ENCODE data around the gene DHH. TPM values are rescaled to one million over a fixed set of nuclear protein-coding genes. Genes with fewer than 3 reads are reported as not detected.

DHH gene
- polyA plus RNA-seq, 2 of the 4 experiments (the other 2 are of a cell fraction): not detected

DNA sequence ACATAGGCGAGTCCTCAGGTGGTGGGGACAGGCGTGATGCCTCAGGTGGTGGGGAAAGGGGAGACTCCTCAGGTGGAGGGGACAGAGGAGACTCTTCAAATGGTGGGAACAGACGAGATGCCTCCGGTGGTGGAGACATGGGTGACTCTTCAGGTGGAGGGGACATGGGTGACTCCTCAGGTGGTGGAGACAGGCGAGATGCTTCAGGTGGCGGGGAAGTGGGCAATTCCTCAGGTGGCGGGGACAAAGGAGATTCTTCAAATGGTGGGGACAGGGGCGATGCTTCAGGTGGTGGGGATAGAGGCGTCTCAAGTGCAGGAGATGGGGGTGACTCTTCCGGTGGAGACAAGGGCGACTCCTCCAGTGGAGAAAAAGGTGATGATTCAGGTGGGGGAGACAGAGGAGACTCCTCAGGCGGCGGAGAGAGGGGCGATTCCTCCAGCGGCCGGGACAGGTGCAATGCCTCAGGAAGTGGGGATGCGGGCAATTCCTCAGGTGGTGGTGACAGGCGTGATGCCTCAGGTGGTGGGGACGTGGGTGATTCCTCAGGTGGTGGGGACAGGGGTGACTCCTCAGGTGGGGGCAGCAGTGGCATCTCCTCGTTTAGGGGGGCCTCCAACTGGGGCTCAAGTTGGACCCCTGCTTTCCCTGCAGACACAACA lies 42.7 kb downstream of the DHH start:
- ChIA-PET CTCF (no interaction called here), POLR2A (no interaction called here)
- Histone ChIP-seq H3K4me2 (no peak overlapping the region), H3K4me1 (peaks cover 27% of the 10 kb centered on the region), H3K4me3 (no peak overlapping the region), H3K9me3 (no peaks in the 10 kb centered on the region), H3K27ac (no peak overlapping the region)
- ATAC-seq (no peak), FAIRE-seq (no peak), DNase-seq (ENCODE audit: low read depth in 1 of 2, low spot score in 1 of 2) (no peak)
- TF ChIP-seq FOSB (CRISPR knock-in tag; IDR thresholded peaks at IDR 0.05): no peak
- no peak for TF ChIP-seq EP300 (IDR thresholded peaks at IDR 0.05)
- no peak for TF ChIP-seq FOSL2 (IDR thresholded peaks at IDR 0.05)
- no peak for TF ChIP-seq FOSL2 (CRISPR knock-in tag; IDR thresholded peaks at IDR 0.05)
- TF ChIP-seq, protein P1, sequence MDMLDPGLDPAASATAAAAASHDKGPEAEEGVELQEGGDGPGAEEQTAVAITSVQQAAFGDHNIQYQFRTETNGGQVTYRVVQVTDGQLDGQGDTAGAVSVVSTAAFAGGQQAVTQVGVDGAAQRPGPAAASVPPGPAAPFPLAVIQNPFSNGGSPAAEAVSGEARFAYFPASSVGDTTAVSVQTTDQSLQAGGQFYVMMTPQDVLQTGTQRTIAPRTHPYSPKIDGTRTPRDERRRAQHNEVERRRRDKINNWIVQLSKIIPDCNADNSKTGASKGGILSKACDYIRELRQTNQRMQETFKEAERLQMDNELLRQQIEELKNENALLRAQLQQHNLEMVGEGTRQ (IDR thresholded peaks at IDR 0.05): no peak
- no peak for TF ChIP-seq JUN (IDR thresholded peaks at IDR 0.05)
- TF ChIP-seq ZC3H11A (IDR thresholded peaks at IDR 0.05): no peak
- TF ChIP-seq, protein P2, sequence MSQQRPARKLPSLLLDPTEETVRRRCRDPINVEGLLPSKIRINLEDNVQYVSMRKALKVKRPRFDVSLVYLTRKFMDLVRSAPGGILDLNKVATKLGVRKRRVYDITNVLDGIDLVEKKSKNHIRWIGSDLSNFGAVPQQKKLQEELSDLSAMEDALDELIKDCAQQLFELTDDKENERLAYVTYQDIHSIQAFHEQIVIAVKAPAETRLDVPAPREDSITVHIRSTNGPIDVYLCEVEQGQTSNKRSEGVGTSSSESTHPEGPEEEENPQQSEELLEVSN (IDR thresholded peaks at IDR 0.05; ENCODE audit: borderline replicate concordance, low read depth): no peak
- TF ChIP-seq RFX5 (IDR thresholded peaks at IDR 0.05): no peak
- no peak for TF ChIP-seq NR3C1 (IDR thresholded peaks at IDR 0.05)
- TF ChIP-seq POLR2AphosphoS2 (conservative IDR thresholded peaks at IDR 0.05; ENCODE audit: low read length): no peak
- TF ChIP-seq, protein P3, sequence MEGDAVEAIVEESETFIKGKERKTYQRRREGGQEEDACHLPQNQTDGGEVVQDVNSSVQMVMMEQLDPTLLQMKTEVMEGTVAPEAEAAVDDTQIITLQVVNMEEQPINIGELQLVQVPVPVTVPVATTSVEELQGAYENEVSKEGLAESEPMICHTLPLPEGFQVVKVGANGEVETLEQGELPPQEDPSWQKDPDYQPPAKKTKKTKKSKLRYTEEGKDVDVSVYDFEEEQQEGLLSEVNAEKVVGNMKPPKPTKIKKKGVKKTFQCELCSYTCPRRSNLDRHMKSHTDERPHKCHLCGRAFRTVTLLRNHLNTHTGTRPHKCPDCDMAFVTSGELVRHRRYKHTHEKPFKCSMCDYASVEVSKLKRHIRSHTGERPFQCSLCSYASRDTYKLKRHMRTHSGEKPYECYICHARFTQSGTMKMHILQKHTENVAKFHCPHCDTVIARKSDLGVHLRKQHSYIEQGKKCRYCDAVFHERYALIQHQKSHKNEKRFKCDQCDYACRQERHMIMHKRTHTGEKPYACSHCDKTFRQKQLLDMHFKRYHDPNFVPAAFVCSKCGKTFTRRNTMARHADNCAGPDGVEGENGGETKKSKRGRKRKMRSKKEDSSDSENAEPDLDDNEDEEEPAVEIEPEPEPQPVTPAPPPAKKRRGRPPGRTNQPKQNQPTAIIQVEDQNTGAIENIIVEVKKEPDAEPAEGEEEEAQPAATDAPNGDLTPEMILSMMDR (IDR thresholded peaks at IDR 0.05): no peak
- TF ChIP-seq HOXB5 (CRISPR knock-in tag; IDR thresholded peaks at IDR 0.05): no peak
- 92% methylated on average over 20 of the region's 20 CpGs for WGBS (ENCODE audit: missing lambda C conversion rate)

DNA sequence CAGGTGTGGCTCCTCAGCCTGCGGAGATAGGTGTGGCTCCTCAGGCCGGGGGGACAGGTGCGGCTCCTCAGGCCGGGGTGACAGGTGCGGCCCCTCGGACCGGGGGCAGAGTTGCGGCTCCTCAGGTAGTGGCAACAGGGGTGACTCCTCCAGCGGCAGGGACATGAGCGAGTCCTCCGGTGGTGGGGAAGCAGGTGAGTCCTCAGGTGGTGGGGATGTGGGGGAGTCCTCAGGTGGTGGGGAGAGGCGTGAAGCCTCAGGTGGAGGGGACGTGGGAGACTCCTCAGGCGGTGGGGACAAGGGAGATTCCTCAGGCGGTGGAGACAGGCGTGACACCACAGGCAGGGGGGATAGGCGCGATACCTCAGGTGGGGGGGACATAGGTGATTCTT lies 43.2 kb downstream of the DHH start:
- TF ChIP-seq HEYL (CRISPR knock-in tag; IDR thresholded peaks at IDR 0.05): no peak
- TF ChIP-seq EHMT2 (IDR thresholded peaks at IDR 0.05; ENCODE audit: low read depth): no peak
- TF ChIP-seq PHF8 (IDR thresholded peaks at IDR 0.05; ENCODE audit: borderline replicate concordance, low read depth): no peak
- TF ChIP-seq CBX8 (IDR thresholded peaks at IDR 0.05): no peak
- H3K9me3 ChIP-seq: no peaks in the 10 kb centered on the region
- ChIA-PET CTCF (no interaction called here), POLR2A (no interaction called here)
- no peak overlapping the region for H3K27ac ChIP-seq
- no peak for ATAC-seq
- no peak overlapping the region for H3K4me2 ChIP-seq
- DNase-seq (ENCODE audit: low read depth in 1 of 2, low spot score in 1 of 2): no peak
- peaks cover 22% of the 10 kb centered on the region for H3K4me1 ChIP-seq
- WGBS (ENCODE audit: missing lambda C conversion rate): 94% methylated on average over 13 of the region's 18 CpGs
- no peak overlapping the region for H3K4me3 ChIP-seq
- FAIRE-seq: no peak

DNA sequence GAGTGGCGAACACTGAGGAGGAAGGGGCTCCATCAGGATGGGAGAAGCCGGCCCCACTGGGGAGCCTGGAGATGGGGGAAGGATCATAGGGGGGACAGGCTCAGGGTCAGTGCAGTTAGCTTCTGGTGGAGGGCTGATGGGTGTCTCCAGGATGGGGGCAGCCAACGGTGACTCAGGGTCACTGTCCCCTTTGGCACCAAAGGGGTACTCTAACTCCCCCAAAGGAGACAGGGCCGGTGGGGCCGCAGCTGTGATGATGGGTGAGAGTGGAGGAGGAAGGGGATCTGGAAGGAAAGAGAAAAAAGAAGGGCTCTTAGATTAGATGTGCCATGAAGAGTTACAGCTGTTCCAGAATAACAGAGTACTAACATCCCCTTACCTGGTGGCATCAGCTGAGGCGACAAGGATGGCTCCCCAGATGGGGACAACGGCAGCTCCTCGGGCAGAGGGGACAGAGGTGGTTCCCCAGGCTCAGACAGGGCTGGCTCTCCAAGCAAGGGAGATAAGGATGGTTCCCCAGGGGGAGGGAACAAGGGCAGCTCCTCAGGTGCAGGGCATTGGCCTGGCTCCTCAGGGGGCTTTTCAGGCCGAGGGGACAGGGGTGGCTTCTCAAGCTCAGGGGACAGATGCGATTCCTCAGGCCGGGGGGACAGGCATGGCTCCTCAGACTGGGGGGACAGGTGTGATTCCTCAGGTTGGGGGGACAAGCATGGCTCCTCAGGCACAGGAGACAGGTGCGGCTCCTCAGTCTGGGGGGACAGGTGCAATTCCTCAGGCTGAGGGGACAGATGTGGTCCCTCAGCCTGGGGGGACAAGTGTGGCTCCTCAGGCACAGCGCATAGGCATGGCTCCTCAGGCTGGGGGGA lies 43.9 kb downstream of the DHH start:
- ChIA-PET CTCF (interaction anchor here (0.7 to 2.4 kb wide), 8 partner anchors 10 to 217 kb away, joined by 3 to 15 read pairs (median 3); no protein-coding TSS in a partner anchor), POLR2A (no interaction called here)
- Histone ChIP-seq H3K9me3 (no peaks in the 10 kb centered on the region), H3K4me1 (peaks cover 16% of the 10 kb centered on the region), H3K4me3 (no peak overlapping the region), H3K4me2 (no peak overlapping the region), H3K27ac (no peak overlapping the region; a peak in 1 of 6 replicates)
- DNase-seq (ENCODE audit: low read depth in 1 of 2, low spot score in 1 of 2) (no peak), FAIRE-seq (no peak), ATAC-seq (no peak)
- 97% methylated on average over 9 of the region's 13 CpGs for WGBS (ENCODE audit: missing lambda C conversion rate)
- TF ChIP-seq ZC3H11A (IDR thresholded peaks at IDR 0.05) (no peak), MAZ (IDR thresholded peaks at IDR 0.05; ENCODE audit: borderline replicate concordance, low read depth, low read length) (no peak), NPAS2 (CRISPR knock-in tag; IDR thresholded peaks at IDR 0.05; ENCODE audit: borderline replicate concordance) (no peak), FOXS1 (CRISPR knock-in tag; IDR thresholded peaks at IDR 0.05) (no peak), ZSCAN20 (CRISPR knock-in tag; IDR thresholded peaks at IDR 0.05) (no peak), FOSL2 (IDR thresholded peaks at IDR 0.05) (no peak), FOSL2 (CRISPR knock-in tag; IDR thresholded peaks at IDR 0.05) (no peak), RARB (CRISPR knock-in tag; IDR thresholded peaks at IDR 0.05) (no peak), TP53 (CRISPR knock-in tag; IDR thresholded peaks at IDR 0.05) (no peak), ESRRA (IDR thresholded peaks at IDR 0.05; ENCODE audit: borderline replicate concordance, low read length) (no peak), CBX8 (IDR thresholded peaks at IDR 0.05) (no peak), KDM5A (IDR thresholded peaks at IDR 0.05) (no peak), CHD2 (IDR thresholded peaks at IDR 0.05; ENCODE audit: low read length, partially characterized antibody) (no peak), MYC (IDR thresholded peaks at IDR 0.05; ENCODE audit: borderline replicate concordance, low read length) (no peak), BHLHE40 (IDR thresholded peaks at IDR 0.05; ENCODE audit: low read depth, low read length) (no peak), HOXA7 (CRISPR knock-in tag; IDR thresholded peaks at IDR 0.05) (no peak), MAFK (IDR thresholded peaks at IDR 0.05; ENCODE audit: partially characterized antibody) (no peak)
- TF ChIP-seq, protein P4, sequence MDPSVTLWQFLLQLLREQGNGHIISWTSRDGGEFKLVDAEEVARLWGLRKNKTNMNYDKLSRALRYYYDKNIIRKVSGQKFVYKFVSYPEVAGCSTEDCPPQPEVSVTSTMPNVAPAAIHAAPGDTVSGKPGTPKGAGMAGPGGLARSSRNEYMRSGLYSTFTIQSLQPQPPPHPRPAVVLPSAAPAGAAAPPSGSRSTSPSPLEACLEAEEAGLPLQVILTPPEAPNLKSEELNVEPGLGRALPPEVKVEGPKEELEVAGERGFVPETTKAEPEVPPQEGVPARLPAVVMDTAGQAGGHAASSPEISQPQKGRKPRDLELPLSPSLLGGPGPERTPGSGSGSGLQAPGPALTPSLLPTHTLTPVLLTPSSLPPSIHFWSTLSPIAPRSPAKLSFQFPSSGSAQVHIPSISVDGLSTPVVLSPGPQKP (IDR thresholded peaks at IDR 0.05; ENCODE audit: low read depth, low read length): no peak
